ENCODE results near the gene LUM.

DNA sequence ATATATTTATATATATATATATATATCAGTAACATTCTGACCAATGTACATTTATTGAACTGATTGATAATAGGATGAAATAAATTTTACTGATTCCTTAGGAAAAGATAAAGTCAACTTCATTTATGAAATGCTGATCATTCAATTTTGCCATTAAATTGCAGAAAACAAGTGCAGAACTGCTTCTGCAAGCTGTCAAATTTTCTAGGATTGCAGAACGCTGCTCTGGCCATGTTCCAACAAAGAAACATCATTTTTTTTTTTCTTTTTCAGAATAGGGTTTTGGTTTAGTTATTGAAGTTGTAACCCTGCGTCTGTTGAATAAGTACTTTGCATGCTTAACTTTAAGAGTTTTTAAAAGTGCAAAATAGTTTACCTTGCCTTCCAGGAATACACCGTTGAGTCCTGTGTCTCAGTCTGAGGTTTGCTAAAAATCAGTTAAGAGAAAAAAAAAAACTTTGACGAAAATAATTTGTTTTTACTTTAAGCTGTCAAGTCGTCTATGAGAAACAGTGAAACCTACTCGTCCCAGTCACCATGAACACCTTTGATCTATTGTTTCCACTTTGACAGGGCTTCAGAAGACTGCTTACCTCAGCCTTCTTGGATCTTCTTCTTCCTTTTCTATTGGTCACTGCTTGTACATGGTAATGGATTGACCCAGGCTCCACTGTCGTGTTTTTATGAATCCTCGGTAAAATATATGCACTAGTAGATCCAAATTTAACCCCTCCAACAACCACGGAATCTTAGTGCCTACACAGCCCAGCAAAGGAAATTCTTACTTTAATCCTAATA lies 53.7 kb downstream of the LUM start, which contains the start of gene KERA:
- TF ChIP-seq, protein P1, sequence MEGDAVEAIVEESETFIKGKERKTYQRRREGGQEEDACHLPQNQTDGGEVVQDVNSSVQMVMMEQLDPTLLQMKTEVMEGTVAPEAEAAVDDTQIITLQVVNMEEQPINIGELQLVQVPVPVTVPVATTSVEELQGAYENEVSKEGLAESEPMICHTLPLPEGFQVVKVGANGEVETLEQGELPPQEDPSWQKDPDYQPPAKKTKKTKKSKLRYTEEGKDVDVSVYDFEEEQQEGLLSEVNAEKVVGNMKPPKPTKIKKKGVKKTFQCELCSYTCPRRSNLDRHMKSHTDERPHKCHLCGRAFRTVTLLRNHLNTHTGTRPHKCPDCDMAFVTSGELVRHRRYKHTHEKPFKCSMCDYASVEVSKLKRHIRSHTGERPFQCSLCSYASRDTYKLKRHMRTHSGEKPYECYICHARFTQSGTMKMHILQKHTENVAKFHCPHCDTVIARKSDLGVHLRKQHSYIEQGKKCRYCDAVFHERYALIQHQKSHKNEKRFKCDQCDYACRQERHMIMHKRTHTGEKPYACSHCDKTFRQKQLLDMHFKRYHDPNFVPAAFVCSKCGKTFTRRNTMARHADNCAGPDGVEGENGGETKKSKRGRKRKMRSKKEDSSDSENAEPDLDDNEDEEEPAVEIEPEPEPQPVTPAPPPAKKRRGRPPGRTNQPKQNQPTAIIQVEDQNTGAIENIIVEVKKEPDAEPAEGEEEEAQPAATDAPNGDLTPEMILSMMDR (IDR thresholded peaks at IDR 0.05; ENCODE audit: insufficient read depth, low read depth, low read length) = no peak
- no peak for TF ChIP-seq EZH2 (IDR thresholded peaks at IDR 0.05; ENCODE audit: insufficient read depth, low read length)
